HepG2 (cell line): ENCODE results near the gene CELSR3. TPM values are rescaled to one million over a fixed set of nuclear protein-coding genes. Genes with fewer than 3 reads are reported as not detected.

Experiments
- ARHGAP35 ChIP-seq: sonication (generic); formaldehyde crosslinking; IDR thresholded peaks from 2 replicates; pipeline ENCODE4 v1.9.0; 2022; ENCODE audit warnings: mild to moderate bottlenecking, inconsistent platforms, moderate library complexity, missing genetic modification reagents, borderline replicate concordance
- ARNT2 ChIP-seq: sonication (generic); formaldehyde crosslinking; IDR thresholded peaks from 2 replicates; pipeline ENCODE4 v1.8.0; 2022; ENCODE audit warnings: mild to moderate bottlenecking, low read depth, missing genetic modification reagents, moderate library complexity
- GATAD1 ChIP-seq: IDR thresholded peaks from 2 replicates; pipeline ENCODE4 v1.6.1; 2016; ENCODE audit warnings: missing genetic modification reagents, missing compliant biosample characterization
- HDAC1 ChIP-seq: sonication (generic); formaldehyde crosslinking; IDR thresholded peaks from 2 replicates; pipeline ENCODE4 v1.5.1; 2020; ENCODE audit warnings: mild to moderate bottlenecking, missing genetic modification reagents
- MATR3 ChIP-seq: sonication (generic); formaldehyde crosslinking; IDR thresholded peaks from 2 replicates; pipeline ENCODE4 v1.4.0; 2020; ENCODE audit warnings: missing genetic modification reagents
- REST ChIP-seq, 2 experiments: IDR thresholded peaks; 2 replicates each; pipeline ENCODE4 v1.6.1; 2011 to 2012; ENCODE audit warnings: low read length in 2 of 2, borderline replicate concordance in 1 of 2, low read depth in 1 of 2, mild to moderate bottlenecking in 1 of 2, moderate library complexity in 1 of 2
- SP140L ChIP-seq: sonication (generic); formaldehyde crosslinking; IDR thresholded peaks from 2 replicates; pipeline ENCODE4 v1.4.0; 2020; ENCODE audit warnings: missing genetic modification reagents, borderline replicate concordance
- TARDBP ChIP-seq: sonication (generic); formaldehyde crosslinking; IDR thresholded peaks from 2 replicates; pipeline ENCODE4 v1.8.0; 2022; ENCODE audit warnings: mild to moderate bottlenecking, missing genetic modification reagents
- TERF1 ChIP-seq: sonication (generic); formaldehyde crosslinking; IDR thresholded peaks from 2 replicates; pipeline ENCODE4 v1.8.0; 2022; ENCODE audit warnings: mild to moderate bottlenecking, missing genetic modification reagents, moderate library complexity
- TP53 ChIP-seq: sonication (generic); formaldehyde crosslinking; conservative IDR thresholded peaks from 2 replicates; pipeline ENCODE4 v1.4.0; 2020; ENCODE audit warnings: missing genetic modification reagents
- ZBED4 ChIP-seq: sonication (generic); formaldehyde crosslinking; IDR thresholded peaks from 2 replicates; pipeline ENCODE4 v1.4.0; 2020; ENCODE audit warnings: missing genetic modification reagents, borderline replicate concordance
- ZHX1 ChIP-seq: sonication (generic); formaldehyde crosslinking; IDR thresholded peaks from 2 replicates; pipeline ENCODE4 v1.8.1; 2022; ENCODE audit warnings: low read depth, mild to moderate bottlenecking, missing genetic modification reagents
- ZNF275 ChIP-seq: sonication (generic); formaldehyde crosslinking; IDR thresholded peaks from 2 replicates; pipeline ENCODE4 v1.8.0; 2022; ENCODE audit warnings: missing genetic modification reagents, mild to moderate bottlenecking, inconsistent platforms, borderline replicate concordance
- ZNF737 ChIP-seq: sonication (generic); formaldehyde crosslinking; IDR thresholded peaks from 2 replicates; pipeline ENCODE4 v1.5.0; 2020; ENCODE audit warnings: missing genetic modification reagents, mild to moderate bottlenecking, borderline replicate concordance
- polyA plus RNA-seq, 8 experiments: library from polyadenylated mRNA; depleted of rRNA in 3 of 8; stranded (reverse) in 7 of 8; unstranded in 1 of 8; fragments of >200 nt; fragmentation: Illumina TruSeq in 4 of 8; extraction: Trizol in 4 of 8; gene quantifications; 2 replicates each; pipeline versions ENCODE4 v1.2.1 to v1.2.3, GENCODE V29; 2011 to 2016; ENCODE audit warnings: low read depth in 4 of 8, missing spikeins in 1 of 8, mixed read lengths in 1 of 8; ENCODE audit not compliant: insufficient read depth in 1 of 8
- total RNA-seq, 5 experiments: library from RNA; depleted of rRNA; stranded (reverse); fragments of >200 nt; fragmentation: Illumina TruSeq; extraction: Trizol; gene quantifications; 2 replicates each; pipeline ENCODE4 v1.2.3, GENCODE V29; 2016; ENCODE audit warnings: low read depth in 1 of 5

CELSR3 gene
- total and polyA plus RNA-seq, 2 of the 13 experiments (the other 11 are each of a cell fraction or from before 2014, with no cell fraction given): 5.4 to 6.7 TPM

GRCh38 chr3:48663489-48664312, 1.0 kb upstream of the CELSR3 start (continued):
- TF ChIP-seq TP53 (0 out of 2 replicates have a peak, but pooled peaks have one; percentile 25), SP140L (no peak), ZBED4 (CRISPR knock-in tag) (0 out of 2 replicates have a peak, but pooled peaks have one; percentile 10), GATAD1 (CRISPR knock-in tag) (peak; percentile 54), ZHX1 (peak; percentile 94), TERF1 (CRISPR knock-in tag) (no peak), HDAC1 (peak; percentile 80), TARDBP (CRISPR knock-in tag) (peak; percentile 77), ARNT2 (CRISPR knock-in tag) (0 out of 2 replicates have a peak, but pooled peaks have one; percentile 50), ZNF737 (CRISPR knock-in tag) (no peak), MATR3 (CRISPR knock-in tag) (no peak), ARHGAP35 (CRISPR knock-in tag) (0 out of 2 replicates have a peak, but pooled peaks have one; percentile 36), REST (IDR thresholded peaks at IDR 0.05; ENCODE audit: borderline replicate concordance in 1 of 2, low read depth in 1 of 2, low read length in 2 of 2) (peak in 1 of 2 experiments; percentile 34; a peak in 1 of 4 replicates), ZNF275 (CRISPR knock-in tag) (peak; percentile 77)
